Measurements from ENCODE around the gene RNF13.

GRCh38 chr3:149895769-149896168, 82.8 kb downstream of the RNF13 start:
- TF ChIP-seq CTCF (IDR thresholded peaks at IDR 0.05) (no peak), ZFX (IDR thresholded peaks at IDR 0.05; ENCODE audit: borderline replicate concordance) (no peak)
